ENCODE measurements around the gene MYO18A.
A peak's percentile ranks its signal among the peaks of the same experiment; 100 is the strongest.
"Not testable (repeated sequence)": the region's sequence is repeated elsewhere in the genome, so short reads cannot be mapped to it uniquely, and the experiment has no call there.

Gene MYO18A

DNA sequence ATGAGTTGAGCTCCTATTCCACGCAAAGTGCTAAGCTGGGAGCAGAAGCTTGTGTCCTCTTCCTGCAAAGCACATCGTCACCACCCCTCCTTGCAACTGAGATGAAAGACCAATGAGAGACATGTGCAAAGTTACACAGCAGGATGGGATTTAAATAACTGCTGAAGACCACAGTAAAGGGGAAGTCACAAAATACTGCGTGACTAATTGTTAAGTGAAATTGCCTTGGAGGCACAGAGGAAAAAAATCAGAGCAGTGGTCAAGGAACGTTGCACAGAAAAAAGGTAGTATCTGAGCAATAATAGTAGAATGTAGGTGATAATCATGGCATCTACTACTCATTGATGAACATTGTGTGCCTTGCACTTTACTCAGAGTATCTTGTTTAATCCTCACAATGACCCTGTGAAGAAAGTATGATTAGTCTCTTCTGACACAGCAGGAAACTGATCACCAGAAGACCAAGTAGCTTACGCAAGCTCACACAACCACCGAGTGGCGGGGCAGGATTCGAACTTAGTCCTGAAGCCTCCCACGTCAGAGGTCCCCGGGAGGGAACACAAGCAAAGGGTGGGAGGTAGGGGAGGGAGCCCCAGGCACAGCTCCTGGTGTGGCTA, 15.4 kb upstream of the MYO18A start:
- no peak for DNase-seq

DNA sequence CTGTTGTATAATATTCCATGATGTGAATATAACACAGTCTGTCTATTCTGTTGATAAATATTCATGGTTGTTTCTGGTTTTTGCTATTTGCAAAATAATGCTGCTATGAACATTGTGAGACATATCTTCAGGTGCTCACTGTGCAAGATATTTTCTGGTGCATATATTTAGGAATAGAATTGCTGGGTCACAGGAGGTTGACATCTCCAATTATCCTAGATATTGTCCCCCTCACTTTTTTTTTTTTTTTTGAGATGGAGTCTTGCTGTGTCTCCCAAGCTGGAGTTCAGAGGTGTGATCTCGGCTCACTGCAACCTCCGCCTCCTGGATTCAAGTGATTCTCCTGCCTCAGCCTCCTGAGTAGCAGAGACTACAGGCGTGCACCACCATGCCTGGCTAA, 14.5 kb upstream of the MYO18A start:
- DNase-seq, result no peak

DNA sequence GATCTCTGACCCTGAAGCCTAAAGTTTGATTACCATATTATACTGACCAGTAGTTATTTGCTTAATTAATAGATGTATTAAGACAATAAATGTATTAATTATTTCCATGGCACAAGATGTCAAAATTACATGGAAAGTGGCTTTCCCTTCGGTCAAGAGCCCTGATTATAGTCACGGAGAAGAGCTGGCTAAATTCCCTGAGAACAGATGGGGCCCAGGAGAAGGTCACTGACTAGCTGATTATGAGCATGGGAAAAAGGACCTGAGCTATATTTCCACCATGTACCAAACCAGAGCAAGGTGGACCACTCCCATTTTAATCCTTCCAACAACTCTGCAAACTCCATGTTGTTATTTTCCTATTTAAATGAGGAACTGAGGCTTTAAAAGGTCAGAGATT, 12.9 kb upstream of the MYO18A start:
- no peak for DNase-seq

DNA sequence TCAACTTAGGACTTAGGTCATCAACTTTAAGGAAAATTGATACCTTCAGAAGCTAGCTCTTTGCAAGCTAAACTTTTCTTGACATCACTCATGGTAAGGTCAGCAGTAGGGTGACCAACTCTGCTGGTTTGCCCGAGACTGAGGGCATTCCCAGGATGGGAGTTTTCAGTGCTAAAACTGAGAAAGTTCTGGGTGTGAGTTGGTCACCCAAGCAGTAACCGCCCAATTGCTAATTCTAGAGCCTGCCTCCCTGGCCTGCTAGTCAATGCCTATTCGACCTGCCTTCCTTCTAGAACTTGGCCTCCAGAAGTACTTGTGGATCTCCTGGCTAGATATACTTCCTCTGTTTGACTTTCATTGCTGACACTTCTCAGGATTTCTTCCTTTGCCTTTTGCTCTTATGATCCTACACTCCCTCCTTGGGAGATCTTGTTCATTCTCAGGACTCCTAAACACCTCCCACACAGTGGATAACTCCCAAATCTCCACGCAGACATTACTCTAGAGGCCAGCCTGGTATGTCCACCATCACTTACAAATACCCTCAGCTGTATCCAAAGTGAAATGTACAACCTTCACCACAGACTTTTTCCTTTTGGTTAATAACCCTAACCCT, 10.5 kb upstream of the MYO18A start:
- DNase-seq, result no peak

DNA sequence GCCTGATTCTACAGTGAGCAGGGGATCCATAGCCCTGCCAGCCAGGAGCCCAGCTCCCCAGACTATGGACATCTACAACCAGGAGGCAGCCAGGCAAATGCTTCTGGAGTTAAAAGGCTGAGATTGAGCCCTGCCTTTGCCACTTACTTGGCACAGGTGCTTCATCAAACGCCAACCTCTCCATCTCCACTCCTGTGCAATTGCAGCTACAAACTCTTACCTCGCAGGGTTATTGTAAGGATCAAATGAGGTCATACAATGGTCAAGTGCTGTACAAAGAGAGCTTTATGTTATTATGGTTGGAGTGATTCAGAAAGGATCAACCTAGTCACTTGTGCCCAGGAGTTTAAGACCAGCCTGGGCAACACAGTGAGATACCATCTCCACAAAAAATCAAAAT, 9.8 kb upstream of the MYO18A start:
- no peak for DNase-seq

DNA sequence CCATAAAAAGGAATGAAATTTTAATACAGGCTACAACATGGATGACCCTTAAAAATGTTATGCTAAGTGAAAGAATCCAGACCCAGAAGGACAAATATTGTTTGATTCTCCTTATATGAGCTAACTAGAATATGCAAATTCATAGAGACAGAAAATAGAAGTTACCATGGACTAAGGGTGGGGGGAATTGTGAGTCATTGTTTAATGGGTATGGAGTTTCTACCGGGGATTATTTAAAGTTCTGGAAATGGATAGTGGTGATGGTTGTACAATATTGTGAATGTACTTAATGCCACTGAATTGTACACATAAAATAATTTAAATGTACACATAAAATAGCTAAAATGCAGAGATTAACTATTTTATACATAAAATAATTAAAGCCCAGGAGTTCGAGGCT, 9.2 kb upstream of the MYO18A start:
- no peak for DNase-seq

DNA sequence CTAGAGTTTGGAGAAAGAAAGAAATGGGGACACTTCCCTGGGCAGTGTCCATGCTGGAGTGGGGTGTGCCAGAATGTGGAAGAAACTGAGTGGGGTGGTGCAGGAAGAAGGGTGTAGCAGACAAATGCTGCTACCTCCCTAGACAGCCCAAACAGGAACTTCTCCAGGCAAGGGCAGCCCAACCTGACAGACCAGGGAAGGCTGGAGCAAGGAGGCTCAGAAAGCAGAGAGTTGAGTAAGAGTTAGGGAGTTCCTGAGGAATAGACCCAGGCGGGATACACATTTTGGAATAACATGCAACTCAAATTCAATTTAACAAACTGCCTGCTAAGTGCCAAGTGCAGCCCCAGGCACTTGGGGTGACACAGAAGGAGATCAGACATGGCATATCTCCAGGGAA, 1.0 kb upstream of the MYO18A start:
- DNase-seq, result no peak

- no peak for DNase-seq
Observed at GRCh38 chr17:29180788-29181160, 576 bp upstream of the MYO18A start.

GRCh38 chr17:29179232-29180033, 765 bp downstream of the MYO18A start:
- no peak for DNase-seq

- DNase-seq, result no peak
Observed at GRCh38 chr17:29178750-29179231, 1.4 kb downstream of the MYO18A start.

GRCh38 chr17:29177871-29178749, 2.1 kb downstream of the MYO18A start:
- DNase-seq, result no peak

GRCh38 chr17:29177541-29177870, 2.7 kb downstream of the MYO18A start:
- no peak for DNase-seq

- DNase-seq, result peak; percentile 22
Observed at GRCh38 chr17:29176558-29177351, 3.4 kb downstream of the MYO18A start.

- DNase-seq, result no peak
Observed at GRCh38 chr17:29175349-29175748, 4.8 kb downstream of the MYO18A start.

- DNase-seq, result no peak
Observed at GRCh38 chr17:29172589-29172988, 7.6 kb downstream of the MYO18A start.

GRCh38 chr17:29170682-29171081, 9.5 kb downstream of the MYO18A start:
- DNase-seq, result no peak

DNA sequence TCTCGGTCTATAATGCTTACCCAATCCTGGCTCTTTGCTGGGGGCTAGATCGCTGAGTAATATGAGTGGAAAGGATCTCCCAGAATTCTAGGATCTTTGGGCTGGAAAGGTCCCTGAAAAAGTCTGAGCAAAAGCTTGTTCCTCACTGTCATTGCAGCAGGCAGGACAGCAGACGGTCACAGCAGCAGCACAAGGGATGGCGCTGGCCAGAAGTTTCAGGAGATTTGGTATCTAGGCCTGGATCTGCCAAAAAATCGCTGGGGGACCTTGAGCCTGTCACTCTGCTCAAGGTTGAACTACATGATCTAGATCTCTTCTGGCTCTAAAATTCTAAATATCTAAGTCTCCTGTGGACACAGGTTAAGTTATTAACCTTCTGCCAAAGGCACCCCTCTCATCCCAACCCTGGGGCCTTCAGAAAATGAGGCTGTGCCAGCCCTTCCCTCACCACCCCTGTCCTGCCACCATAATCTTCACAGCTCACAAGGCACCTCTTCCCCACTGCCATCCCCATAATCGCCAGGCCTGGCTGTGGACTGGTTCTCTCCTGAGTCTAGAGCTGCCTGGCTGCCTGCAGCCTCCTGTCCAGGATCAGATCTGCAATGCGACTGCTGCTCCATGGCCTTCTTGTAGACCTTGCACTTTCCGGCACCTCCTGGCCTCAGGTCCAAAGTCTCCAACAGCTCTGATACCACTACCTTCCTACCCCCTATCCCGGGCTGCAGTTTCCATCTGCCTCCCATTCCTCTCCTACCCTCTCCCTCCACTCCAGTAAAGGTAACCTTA, 10.2 kb downstream of the MYO18A start:
- no peak for DNase-seq

- not testable (repeated sequence) for DNase-seq
Observed at GRCh38 chr17:29168759-29169126, 11.5 kb downstream of the MYO18A start.

DNA sequence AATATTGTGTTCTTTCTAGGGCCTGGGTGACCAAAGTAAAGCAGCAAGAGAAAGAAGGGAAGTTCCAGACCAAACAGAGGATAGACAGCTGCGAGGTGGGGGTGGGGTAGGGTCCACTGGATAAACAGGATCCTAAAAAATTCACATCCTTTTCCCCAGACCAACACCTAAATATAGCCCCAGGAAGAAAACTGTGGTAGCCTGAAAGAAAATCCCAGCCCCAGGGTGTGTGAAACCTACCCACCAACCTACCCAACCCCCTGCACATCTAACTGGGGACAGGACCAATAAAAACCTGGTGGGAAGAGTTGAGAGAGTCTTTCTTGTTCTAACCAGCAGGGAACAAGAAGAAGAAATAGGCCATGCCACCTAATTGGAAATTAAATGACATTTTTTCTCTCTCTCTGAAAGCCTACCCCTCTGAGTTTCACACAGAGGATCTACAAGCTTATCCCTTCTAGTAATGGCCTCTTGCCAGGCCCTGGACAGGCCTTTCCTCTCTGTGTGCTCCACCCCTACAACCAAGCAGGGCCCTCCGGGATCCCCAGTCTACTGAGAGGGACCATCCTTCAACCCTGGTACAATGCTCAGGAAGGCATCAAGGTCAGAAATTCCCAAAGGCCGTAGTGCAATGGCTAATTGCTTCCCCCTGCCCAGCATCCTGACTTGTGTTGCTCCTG, 12.0 kb downstream of the MYO18A start:
- no peak for DNase-seq

GRCh38 chr17:29167393-29168078, 12.7 kb downstream of the MYO18A start:
- no peak for DNase-seq

Measured in HCEC 1CT (cell line).